DND-41 (cell line): ENCODE measurements around the gene MACROD1.

Experiments
- CTCF ChIP-seq: IDR thresholded peaks from 2 replicates; pipeline ENCODE4 v1.5.1; 2012; ENCODE audit warnings: borderline replicate concordance, low read length, moderate library complexity, mild to moderate bottlenecking; ENCODE audit not compliant: poor library complexity, severe bottlenecking; ENCODE audit errors: extremely low read depth
- EZH2 ChIP-seq: IDR thresholded peaks from 3 replicates; pipeline ENCODE4 v1.6.1; 2012; ENCODE audit warnings: borderline replicate concordance, low read depth, mild to moderate bottlenecking, moderate library complexity, low read length, inconsistent platforms; ENCODE audit not compliant: severe bottlenecking

- TF ChIP-seq CTCF (no peak), EZH2 (no peak)
Measured at GRCh38 chr11:63966444-63966843, 199.5 kb downstream of the MACROD1 start.
